B cell (primary cell): ENCODE measurements around the gene CD300LG. TPM values are rescaled to one million over a fixed set of nuclear protein-coding genes. Genes with fewer than 3 reads are reported as not detected.

Experiments used
- ATAC-seq: fragments of 200-7000 bp; cut with Tn5 transposase; one replicate; pipeline ENCODE4 v1.10.0; 2021; ENCODE audit warnings: low read depth, mild to moderate bottlenecking, moderate number of reproducible peaks, moderate library complexity
- CTCF ChIA-PET: fragments of 350-600 bp; sonication (Branson Sonifier 250); formaldehyde crosslinking; loops from one replicate; lab custom pipeline; 2021; ENCODE audit warnings: antibody characterized with exemption, inconsistent platforms; lab: Charles Lee
- POLR2A ChIA-PET: fragments of 350-600 bp; sonication (Branson Sonifier 250); formaldehyde crosslinking; loops from one replicate; lab custom pipeline; 2021; ENCODE audit warnings: antibody characterized with exemption; lab: Charles Lee
- DNase-seq: peaks from one replicate; pipeline ENCODE4 v3.0.0; 2013
- H2AFZ ChIP-seq: 2 replicates; pipeline ENCODE4 v1.6.1; 2012; ENCODE audit warnings: mild to moderate bottlenecking, low read depth, low read length; ENCODE audit not compliant: insufficient read depth, poor library complexity, severe bottlenecking
- H3K27ac ChIP-seq, 2 donors: 1 replicate in 1 of 2; 2 replicates in 1 of 2; pipeline ENCODE4 v1.5.1; 2012 to 2013; ENCODE audit warnings: low read length in 2 of 2, mild to moderate bottlenecking in 2 of 2, moderate library complexity in 1 of 2
- H3K27me3 ChIP-seq, 4 experiments: fragments of 200-600 bp in 1 of 4; sonication (generic) in 1 of 4; replicated peaks in 1 of 4; 1 replicate in 2 of 4; 2 replicates in 2 of 4; pipeline versions ENCODE4 v1.6.1 to v1.7.0; 2013 to 2016; ENCODE audit warnings: low read length in 3 of 4, mild to moderate bottlenecking in 2 of 4, mixed read lengths in 1 of 4, moderate library complexity in 1 of 4; ENCODE audit not compliant: insufficient read depth in 4 of 4, control insufficient read depth in 3 of 4; ENCODE audit errors: control extremely low read depth in 1 of 4
- H3K36me3 ChIP-seq, 2 experiments: replicated peaks in 1 of 2; 1 replicate in 1 of 2; 2 replicates in 1 of 2; pipeline versions ENCODE4 v1.6.1 to v1.7.1; 2013; ENCODE audit warnings: low read length in 1 of 2; ENCODE audit not compliant: insufficient read depth in 2 of 2, control insufficient read depth in 1 of 2; ENCODE audit errors: control extremely low read depth in 1 of 2, extremely low read depth in 1 of 2
- H3K4me1 ChIP-seq, 2 donors: fragments of 200-600 bp in 1 of 2; sonication (generic) in 1 of 2; 1 replicate in 1 of 2; 2 replicates in 1 of 2; pipeline versions ENCODE4 v1.5.1 to v1.6.1; 2013 to 2017; ENCODE audit warnings: low read length in 2 of 2; ENCODE audit not compliant: control insufficient read depth in 2 of 2, insufficient read depth in 2 of 2
- H3K4me2 ChIP-seq: replicated peaks from 2 replicates; pipeline ENCODE3; 2012; ENCODE audit warnings: mild to moderate bottlenecking, low read depth, low read length; ENCODE audit not compliant: poor library complexity, severe bottlenecking
- H3K4me3 ChIP-seq, 5 experiments: fragments of 200-600 bp in 1 of 5; sonication (generic) in 1 of 5; 1 replicate in 3 of 5; 2 replicates in 2 of 5; pipeline versions ENCODE4 v1.5.1 to v1.7.0; 2011 to 2016; ENCODE audit warnings: low read length in 4 of 5, mild to moderate bottlenecking in 4 of 5, low read depth in 2 of 5, control low read depth in 1 of 5, moderate library complexity in 1 of 5; ENCODE audit not compliant: insufficient read depth in 1 of 5; ENCODE audit errors: control extremely low read depth in 1 of 5, extremely low read depth in 1 of 5
- H3K79me2 ChIP-seq: fragments of 200-600 bp; sonication (generic); one replicate; pipeline ENCODE4 v1.6.0; 2016; ENCODE audit warnings: low read length; ENCODE audit not compliant: control insufficient read depth, insufficient read depth
- H3K9ac ChIP-seq: fragments of 200-600 bp; sonication (generic); 2 replicates; pipeline ENCODE4 v1.6.1; 2017; ENCODE audit warnings: mild to moderate bottlenecking, low read length, moderate library complexity
- H3K9me3 ChIP-seq, 3 donors: one replicate each; pipeline versions ENCODE4 v1.6.1 to v1.7.1; 2013; ENCODE audit warnings: low read length in 2 of 3; ENCODE audit not compliant: control insufficient read depth in 2 of 3, insufficient read depth in 1 of 3; ENCODE audit errors: control extremely low read depth in 1 of 3
- H4K20me1 ChIP-seq: 2 replicates; pipeline ENCODE4 v1.6.0; 2012; ENCODE audit warnings: mild to moderate bottlenecking, low read length; ENCODE audit not compliant: insufficient read depth, control insufficient read depth, poor library complexity, severe bottlenecking
- H3K27ac Mint-ChIP-seq: one replicate; pipeline ENCODE4 v1.8.0; 2021; ENCODE audit warnings: mixed read lengths
- H3K27me3 Mint-ChIP-seq: one replicate; pipeline ENCODE4 v1.8.0; 2021; ENCODE audit warnings: mixed read lengths
- H3K4me1 Mint-ChIP-seq: one replicate; pipeline ENCODE4 v1.8.0; 2021; ENCODE audit warnings: mixed read lengths
- H3K4me3 Mint-ChIP-seq: one replicate; pipeline ENCODE4 v1.8.0; 2021; ENCODE audit warnings: mixed read lengths
- H3K9me3 Mint-ChIP-seq: one replicate; pipeline ENCODE4 v1.8.0; 2022; ENCODE audit warnings: mixed read lengths; ENCODE audit not compliant: insufficient read depth
- CTCF ChIP-seq: fragments of 200-600 bp; IDR thresholded peaks from one replicate; pipeline ENCODE4 v1.8.0; 2022; ENCODE audit warnings: antibody characterized with exemption, mild to moderate bottlenecking
- EZH2 ChIP-seq: IDR thresholded peaks from 2 replicates; pipeline ENCODE4 v1.6.1; 2012; ENCODE audit warnings: borderline replicate concordance, low read depth, mild to moderate bottlenecking, moderate library complexity, low read length; ENCODE audit not compliant: insufficient read depth, poor library complexity, severe bottlenecking
- WGBS: methylation state at CpG from one replicate; pipeline ENCODE4 v1.1.5; 2013; ENCODE audit warnings: missing lambda C conversion rate; ENCODE audit not compliant: insufficient coverage; 5-methylcytosine and 5-hydroxymethylcytosine counted together
- intact Hi-C: fragments of 100-400 bp; cut with micrococcal nuclease; formaldehyde crosslinking; loops from one replicate; pipeline ENCODE4 v1.10.0; 2022
- polyA plus RNA-seq: library from polyadenylated mRNA; depleted of rRNA; stranded (reverse); fragments of >200 nt; gene quantifications from 2 replicates; pipeline ENCODE4 v1.2.3, GENCODE V29; 2012
- total RNA-seq, 2 donors: library from RNA; stranded (reverse); fragments of 120-200 nt in 1 of 2; gene quantifications; 1 replicate in 1 of 2; 2 replicates in 1 of 2; pipeline versions ENCODE4 v1.2.3 to v1.2.4, GENCODE V29; 2013 to 2022

Gene CD300LG
- total and polyA plus RNA-seq, 2 donors (not counting 1 experiment from before 2014, with no cell fraction given): not detected

GRCh38 chr17:43844241-43844640, 2.7 kb upstream of the CD300LG start:
- no peaks in the 10 kb centered on the region for H4K20me1 ChIP-seq
- no peak for TF ChIP-seq CTCF
- no peak for TF ChIP-seq EZH2
- POLR2A ChIA-PET: no interaction called here
- Mint-ChIP-seq H3K27me3 (peaks cover 29% of the 10 kb centered on the region), H3K27ac (no peak overlapping the region), H3K4me3 (no peak overlapping the region), H3K4me1 (no peaks in the 10 kb centered on the region), H3K9me3 (no peaks in the 10 kb centered on the region)
- H3K4me2 ChIP-seq: no peak overlapping the region
- no peaks in the 10 kb centered on the region for H3K9me3 ChIP-seq
- CTCF ChIA-PET: no interaction called here
- no peak for DNase-seq
- WGBS: 78% methylated on average over 3 of the region's 5 CpGs
- H3K27me3 ChIP-seq: peaks cover 0 to 12% (median 0%) of the 10 kb centered on the region in 4 experiments
- H3K27ac ChIP-seq: no peak overlapping the region
- no peak for ATAC-seq
- H3K4me3 ChIP-seq: no peak overlapping the region
- H2AFZ ChIP-seq: no peak overlapping the region
- no peak overlapping the region for H3K9ac ChIP-seq
- intact Hi-C loops: no loop called here
- H3K4me1 ChIP-seq: no peaks in the 10 kb centered on the region
- H3K79me2 ChIP-seq: no peaks in the 10 kb centered on the region
- no peaks in the 10 kb centered on the region for H3K36me3 ChIP-seq

- no peaks in the 10 kb centered on the region for H3K9me3 Mint-ChIP-seq
- no peaks in the 10 kb centered on the region for H3K36me3 ChIP-seq
- no peak overlapping the region for H3K27ac Mint-ChIP-seq
- H3K27me3 ChIP-seq: peaks cover 0 to 8% (median 0%) of the 10 kb centered on the region in 4 experiments
- POLR2A ChIA-PET: interaction anchor here (0.6 kb wide), 1 partner anchor 1122 kb away, joined by 6 read pairs; the partner anchor contains the start of gene C1QL1
- peaks cover 28% of the 10 kb centered on the region for H3K27me3 Mint-ChIP-seq
- H3K4me2 ChIP-seq: no peak overlapping the region
- CTCF ChIA-PET: interaction anchor here (0.6 to 2.5 kb wide), 15 partner anchors 7 to 995 kb away, joined by 3 to 22 read pairs (median 5); no protein-coding TSS in a partner anchor
- H2AFZ ChIP-seq: no peak overlapping the region
- H3K79me2 ChIP-seq: no peaks in the 10 kb centered on the region
- no peak overlapping the region for H3K27ac ChIP-seq
- no CpG with 5 or more reads among the region's 4 CpGs for WGBS
- ATAC-seq (no peak), DNase-seq (no peak)
- TF ChIP-seq EZH2: no peak
- H4K20me1 ChIP-seq: no peaks in the 10 kb centered on the region
- intact Hi-C loops: no loop called here
- no peak overlapping the region for H3K9ac ChIP-seq
- H3K4me1 ChIP-seq: no peaks in the 10 kb centered on the region
- no peaks in the 10 kb centered on the region for H3K4me1 Mint-ChIP-seq
- H3K9me3 ChIP-seq: no peaks in the 10 kb centered on the region
- H3K4me3 Mint-ChIP-seq: no peak overlapping the region
- H3K4me3 ChIP-seq: no peak overlapping the region
These were observed 1.2 kb upstream of the CD300LG start for GRCh38 chr17:43845766-43846165.
